ENCODE data around the gene C10orf62. TPM values are rescaled to one million over a fixed set of nuclear protein-coding genes. Genes with fewer than 3 reads are reported as not detected.

Gene C10orf62
- not detected in 2 replicates for total RNA-seq

GRCh38 chr10:97589479-97589878, at the start of gene C10orf62:
Gene C10orf62, plus strand, starts transcription at chr10:97589721. Its CDS starts 177 bp downstream, at chr10:97589898.

GRCh38 chr10:97572214-97572989, 17.1 kb upstream of the C10orf62 start, which contains the start of gene ANKRD2:
Gene ANKRD2, plus strand, starts transcription at chr10:97572779. Its CDS starts 10 bp downstream, at chr10:97572789.

GRCh38 chr10:97584060-97584797, 5.3 kb upstream of the C10orf62 start, which contains the start of gene HOGA1:
Gene HOGA1, plus strand, starts transcription at chr10:97584389. Its CDS starts 315 bp downstream, at chr10:97584704.

GRCh38 chr10:97632949-97633884, 43.7 kb downstream of the C10orf62 start, which contains the start of gene MORN4:
Gene MORN4, minus strand, starts transcription at chr10:97633500. Its CDS starts 13,847 bp downstream, at chr10:97619653.

GRCh38 chr10:97640174-97640867, 50.8 kb downstream of the C10orf62 start, which contains the start of gene PI4K2A:
Gene PI4K2A, plus strand, starts transcription at chr10:97640671. Its CDS starts 72 bp downstream, at chr10:97640743.

Other genes starting within 250 kb of the C10orf62 start
- gene RRP12, start 188.4 kb upstream of the C10orf62 start, total RNA-seq, result 20.7 and 21.0 TPM in 2 replicates
- 519 and 549 TPM in 2 replicates for gene PGAM1, start 163.5 kb upstream of the C10orf62 start, total RNA-seq
- gene EXOSC1, start 143.7 kb upstream of the C10orf62 start, total RNA-seq, result 55.8 and 65.1 TPM in 2 replicates
- gene ZDHHC16, start 143.5 kb upstream of the C10orf62 start, total RNA-seq, result 54.1 and 54.3 TPM in 2 replicates
- gene MMS19, start 91.3 kb upstream of the C10orf62 start, total RNA-seq, result 97.0 and 103 TPM in 2 replicates
- gene UBTD1, start 90.8 kb upstream of the C10orf62 start, total RNA-seq, result 19.5 and 20.2 TPM in 2 replicates
- 0.89 and 1.0 TPM in 2 replicates for gene ANKRD2, start 16.9 kb upstream of the C10orf62 start, total RNA-seq
- 0.67 and 1.0 TPM in 2 replicates for gene HOGA1, start 5.3 kb upstream of the C10orf62 start, total RNA-seq
- 6.2 and 9.4 TPM in 2 replicates for gene MORN4, start 43.8 kb downstream of the C10orf62 start, total RNA-seq
- gene PI4K2A, start 51.0 kb downstream of the C10orf62 start, total RNA-seq, result 22.2 and 22.3 TPM in 2 replicates
- gene AVPI1, start 97.5 kb downstream of the C10orf62 start, total RNA-seq, result 21.4 and 24.5 TPM in 2 replicates
- gene MARVELD1, start 124.0 kb downstream of the C10orf62 start, total RNA-seq, result 36.3 and 44.9 TPM in 2 replicates
- 10.1 and 10.7 TPM in 2 replicates for gene ZFYVE27, start 147.4 kb downstream of the C10orf62 start, total RNA-seq
- gene SFRP5, start 182.3 kb downstream of the C10orf62 start, total RNA-seq, result not detected in 2 replicates

Data from bronchus fibroblast of lung (primary cell).